Measurements from ENCODE around the gene WWP2.

The WWP2 gene

GRCh38 chr16:69903865-69904415 lies 141.8 kb downstream of the WWP2 start:
- Histone ChIP-seq H3K9ac (ENCODE audit: low read depth, low read length, poor library complexity, severe bottlenecking) (no peak overlapping the region), H3K4me2 (ENCODE audit: low read depth, low read length, poor library complexity, severe bottlenecking) (no peak overlapping the region), H3K36me3 (ENCODE audit: insufficient read depth, low read length) (peaks cover 7% of the 10 kb centered on the region; the same call in 1 of the 2 replicates), H3K79me2 (ENCODE audit: insufficient read depth, low read length) (no peaks in the 10 kb centered on the region), H3F3A (ENCODE audit: low read depth) (no peaks in the 10 kb centered on the region), H3K27me3 (ENCODE audit: insufficient read depth, low read length, poor library complexity, severe bottlenecking) (no peaks in the 10 kb centered on the region), H3K4me3 (ENCODE audit: low read length, poor library complexity, severe bottlenecking) (no peak overlapping the region), H3K4me1 (ENCODE audit: insufficient read depth, low read length, poor library complexity, severe bottlenecking) (no peaks in the 10 kb centered on the region), H3K9me3 (ENCODE audit: insufficient read depth, low read depth, low read length) (no peaks in the 10 kb centered on the region), H3K9me2 (replicated peaks; ENCODE audit: low read depth, low read length) (no peaks in the 10 kb centered on the region), H4K20me1 (ENCODE audit: insufficient read depth, low read length, poor library complexity, severe bottlenecking) (no peaks in the 10 kb centered on the region), H2AFZ (ENCODE audit: low read length) (no peak overlapping the region)
- TF ChIP-seq EZH2phosphoT487 (IDR thresholded peaks at IDR 0.05; ENCODE audit: borderline replicate concordance) (no peak), CTCF (conservative IDR thresholded peaks at IDR 0.05; ENCODE audit: low read length) (no peak)

- Histone ChIP-seq H3K9ac (ENCODE audit: low read depth, low read length, poor library complexity, severe bottlenecking) (no peak overlapping the region), H3K9me3 (ENCODE audit: insufficient read depth, low read depth, low read length) (no peaks in the 10 kb centered on the region)
Observed at GRCh38 chr16:69904495-69905170, 142.5 kb downstream of the WWP2 start.

GRCh38 chr16:69905171-69905555 lies 143.0 kb downstream of the WWP2 start:
- Histone ChIP-seq H3K79me2 (ENCODE audit: insufficient read depth, low read length) (no peaks in the 10 kb centered on the region), H3K4me3 (ENCODE audit: low read length, poor library complexity, severe bottlenecking) (no peak overlapping the region), H3K9me2 (replicated peaks; ENCODE audit: low read depth, low read length) (no peaks in the 10 kb centered on the region), H3K9ac (ENCODE audit: low read depth, low read length, poor library complexity, severe bottlenecking) (no peak overlapping the region), H4K20me1 (ENCODE audit: insufficient read depth, low read length, poor library complexity, severe bottlenecking) (no peaks in the 10 kb centered on the region), H3K27me3 (ENCODE audit: insufficient read depth, low read length, poor library complexity, severe bottlenecking) (no peaks in the 10 kb centered on the region), H3K36me3 (ENCODE audit: insufficient read depth, low read length) (peaks cover 17% of the 10 kb centered on the region; the same call in 1 of the 2 replicates), H3K4me2 (ENCODE audit: low read depth, low read length, poor library complexity, severe bottlenecking) (no peak overlapping the region), H3K9me3 (ENCODE audit: insufficient read depth, low read depth, low read length) (no peaks in the 10 kb centered on the region), H2AFZ (ENCODE audit: low read length) (no peak overlapping the region), H3K4me1 (ENCODE audit: insufficient read depth, low read length, poor library complexity, severe bottlenecking) (no peaks in the 10 kb centered on the region), H3F3A (ENCODE audit: low read depth) (no peaks in the 10 kb centered on the region)
- TF ChIP-seq EZH2phosphoT487 (IDR thresholded peaks at IDR 0.05; ENCODE audit: borderline replicate concordance) (no peak), CTCF (conservative IDR thresholded peaks at IDR 0.05; ENCODE audit: low read length) (no peak)

More at GRCh38 chr16:69904495-69905170, 142.5 kb downstream of the WWP2 start:
- H3F3A ChIP-seq (ENCODE audit: low read depth): no peaks in the 10 kb centered on the region
- TF ChIP-seq CTCF (conservative IDR thresholded peaks at IDR 0.05; ENCODE audit: low read length): no peak
- no peak for TF ChIP-seq EZH2phosphoT487 (IDR thresholded peaks at IDR 0.05; ENCODE audit: borderline replicate concordance)
- no peaks in the 10 kb centered on the region for H3K9me2 ChIP-seq (replicated peaks; ENCODE audit: low read depth, low read length)
- no peak overlapping the region for H3K4me3 ChIP-seq (ENCODE audit: low read length, poor library complexity, severe bottlenecking)
- no peak overlapping the region for H2AFZ ChIP-seq (ENCODE audit: low read length)
- H4K20me1 ChIP-seq (ENCODE audit: insufficient read depth, low read length, poor library complexity, severe bottlenecking): no peaks in the 10 kb centered on the region
- no peaks in the 10 kb centered on the region for H3K79me2 ChIP-seq (ENCODE audit: insufficient read depth, low read length)
- no peaks in the 10 kb centered on the region for H3K4me1 ChIP-seq (ENCODE audit: insufficient read depth, low read length, poor library complexity, severe bottlenecking)
- H3K4me2 ChIP-seq (ENCODE audit: low read depth, low read length, poor library complexity, severe bottlenecking): no peak overlapping the region
- no peaks in the 10 kb centered on the region for H3K27me3 ChIP-seq (ENCODE audit: insufficient read depth, low read length, poor library complexity, severe bottlenecking)
- H3K36me3 ChIP-seq (ENCODE audit: insufficient read depth, low read length): peaks cover 14% of the 10 kb centered on the region; the same call in 1 of the 2 replicates
